ENCODE results near the gene SLCO2B1. TPM values are rescaled to one million over a fixed set of nuclear protein-coding genes. Genes with fewer than 3 reads are reported as not detected.

Gene SLCO2B1
- total RNA-seq, 1 donor from 2014 or later = 403 TPM

DNA sequence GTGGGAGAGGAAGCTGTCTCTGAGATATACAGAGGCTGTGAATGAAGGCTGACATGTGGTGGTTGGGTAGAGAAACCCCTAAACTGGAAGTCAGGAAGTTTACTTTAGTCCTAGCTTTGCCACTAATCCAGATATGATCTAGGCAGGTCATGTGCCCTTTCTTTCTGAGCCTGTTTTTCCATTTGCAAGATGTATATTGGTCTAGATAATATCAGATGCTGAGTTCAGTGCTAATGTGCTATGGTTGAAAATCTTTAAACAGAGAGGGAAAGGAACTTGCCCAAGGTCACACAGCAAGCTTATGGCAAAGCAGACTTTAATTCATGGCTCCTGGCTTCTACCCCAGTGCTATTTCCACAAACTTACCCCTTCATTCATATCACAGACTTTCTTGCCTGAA lies 63.9 kb downstream of the SLCO2B1 start:
- intact Hi-C loops (cut with DNase I) = no loop called here
- H3K4me3 ChIP-seq = no peak overlapping the region
- TF ChIP-seq, protein P1, sequence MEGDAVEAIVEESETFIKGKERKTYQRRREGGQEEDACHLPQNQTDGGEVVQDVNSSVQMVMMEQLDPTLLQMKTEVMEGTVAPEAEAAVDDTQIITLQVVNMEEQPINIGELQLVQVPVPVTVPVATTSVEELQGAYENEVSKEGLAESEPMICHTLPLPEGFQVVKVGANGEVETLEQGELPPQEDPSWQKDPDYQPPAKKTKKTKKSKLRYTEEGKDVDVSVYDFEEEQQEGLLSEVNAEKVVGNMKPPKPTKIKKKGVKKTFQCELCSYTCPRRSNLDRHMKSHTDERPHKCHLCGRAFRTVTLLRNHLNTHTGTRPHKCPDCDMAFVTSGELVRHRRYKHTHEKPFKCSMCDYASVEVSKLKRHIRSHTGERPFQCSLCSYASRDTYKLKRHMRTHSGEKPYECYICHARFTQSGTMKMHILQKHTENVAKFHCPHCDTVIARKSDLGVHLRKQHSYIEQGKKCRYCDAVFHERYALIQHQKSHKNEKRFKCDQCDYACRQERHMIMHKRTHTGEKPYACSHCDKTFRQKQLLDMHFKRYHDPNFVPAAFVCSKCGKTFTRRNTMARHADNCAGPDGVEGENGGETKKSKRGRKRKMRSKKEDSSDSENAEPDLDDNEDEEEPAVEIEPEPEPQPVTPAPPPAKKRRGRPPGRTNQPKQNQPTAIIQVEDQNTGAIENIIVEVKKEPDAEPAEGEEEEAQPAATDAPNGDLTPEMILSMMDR (IDR thresholded peaks at IDR 0.05) = no peak
- no peaks in the 10 kb centered on the region for H3K4me1 ChIP-seq
- no peaks in the 10 kb centered on the region for H3K9me3 ChIP-seq
- H3K36me3 ChIP-seq = no peaks in the 10 kb centered on the region
- no peak overlapping the region for H3K27ac ChIP-seq
- H3K27me3 ChIP-seq = no peaks in the 10 kb centered on the region
- DNase-seq (ENCODE audit: low spot score in 2 of 2) = no peak

DNA sequence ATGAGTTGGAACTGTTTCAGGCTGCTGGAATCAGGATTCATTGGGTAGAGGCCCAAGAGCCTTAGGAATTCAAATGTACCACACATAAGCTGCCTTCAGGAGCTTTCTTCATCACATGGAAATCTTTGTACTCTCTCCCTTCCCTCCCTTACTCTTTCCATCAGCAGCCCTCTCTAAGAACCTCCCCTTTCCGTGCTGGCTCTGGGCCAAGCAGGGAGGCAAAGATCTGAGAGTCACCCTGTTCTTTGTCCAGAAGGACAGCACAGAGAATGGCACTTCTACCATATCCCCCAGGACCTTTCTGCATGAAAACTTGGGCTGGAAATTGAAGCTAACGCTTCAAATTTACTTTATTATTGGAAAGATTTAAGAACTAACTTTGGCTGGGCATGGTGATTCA lies 69.0 kb downstream of the SLCO2B1 start:
- Histone ChIP-seq H3K9me3 (no peaks in the 10 kb centered on the region), H3K27ac (no peak overlapping the region), H3K36me3 (no peaks in the 10 kb centered on the region), H3K4me3 (no peak overlapping the region), H3K4me1 (no peaks in the 10 kb centered on the region), H3K27me3 (no peaks in the 10 kb centered on the region)
- intact Hi-C loops (cut with DNase I) = no loop called here
- TF ChIP-seq, protein P1 (IDR thresholded peaks at IDR 0.05) = no peak
- DNase-seq (ENCODE audit: low spot score in 2 of 2) = no peak

DNA sequence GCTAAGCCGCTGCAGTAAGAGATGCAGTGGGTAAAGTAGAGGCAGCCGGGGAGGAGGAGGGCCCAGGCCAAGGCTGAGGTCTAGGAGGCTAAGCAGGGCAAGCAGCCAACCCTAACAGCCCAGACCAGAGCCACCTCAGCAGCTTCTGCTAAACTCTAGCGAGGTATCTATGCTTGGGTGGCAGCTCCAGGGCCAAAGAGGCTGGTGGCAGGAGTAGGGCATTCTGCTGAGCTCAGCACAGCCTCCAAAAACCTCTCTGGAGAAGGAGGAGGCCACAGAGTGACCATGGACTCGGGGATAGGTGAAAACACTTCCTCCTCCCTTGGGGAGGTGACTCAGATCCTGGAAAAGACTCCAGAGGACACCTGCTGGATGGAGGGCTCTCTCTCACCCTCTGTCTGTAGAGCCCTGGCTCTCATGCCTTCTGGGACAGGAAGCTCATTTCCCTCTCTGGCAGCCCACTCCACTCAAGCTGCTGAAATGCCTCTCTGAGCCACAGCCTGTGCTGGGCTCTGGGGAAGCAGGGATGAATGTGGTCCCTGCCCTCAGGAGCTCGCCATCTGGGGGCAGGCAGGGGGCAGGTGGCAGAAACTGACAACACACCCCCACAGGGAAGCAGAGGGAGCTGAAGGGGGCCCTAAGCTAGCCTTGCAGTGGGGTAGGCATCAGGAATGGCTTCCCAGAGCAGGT lies 73.2 kb downstream of the SLCO2B1 start:
- TF ChIP-seq, protein P1 (IDR thresholded peaks at IDR 0.05) = no peak

DNA sequence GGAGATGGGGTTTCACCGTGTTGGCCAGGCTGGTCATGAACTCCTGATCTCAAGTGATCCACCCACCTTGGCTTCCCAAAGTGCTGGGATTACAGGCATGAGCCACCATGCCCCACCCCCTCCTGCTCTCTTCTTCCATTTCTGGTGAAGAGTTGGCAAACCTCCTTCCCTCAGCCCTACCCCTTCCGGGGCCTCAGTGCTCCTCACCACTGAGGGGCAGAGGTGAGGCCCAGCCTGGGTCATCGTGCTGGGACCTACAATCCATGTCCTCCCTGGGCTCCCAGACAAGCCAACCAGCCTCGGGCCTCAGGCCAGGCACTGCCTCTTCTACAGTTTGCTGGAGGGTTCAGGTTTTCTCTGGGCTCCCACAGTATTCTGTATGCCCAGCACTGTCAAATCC lies 74.9 kb downstream of the SLCO2B1 start:
- Histone ChIP-seq H3K9me3 (no peaks in the 10 kb centered on the region), H3K27me3 (no peaks in the 10 kb centered on the region)
- TF ChIP-seq, protein P1 (IDR thresholded peaks at IDR 0.05) = no peak

More for the DNA sequence above, 73.2 kb downstream of the SLCO2B1 start:
- no peak overlapping the region for H3K27ac ChIP-seq
- DNase-seq (ENCODE audit: low spot score in 2 of 2) = no peak
- no peaks in the 10 kb centered on the region for H3K9me3 ChIP-seq
- H3K36me3 ChIP-seq = no peaks in the 10 kb centered on the region
- no peak overlapping the region for H3K4me3 ChIP-seq
- no peaks in the 10 kb centered on the region for H3K27me3 ChIP-seq
- intact Hi-C loops (cut with DNase I) = no loop called here
- H3K4me1 ChIP-seq = no peaks in the 10 kb centered on the region

DNA sequence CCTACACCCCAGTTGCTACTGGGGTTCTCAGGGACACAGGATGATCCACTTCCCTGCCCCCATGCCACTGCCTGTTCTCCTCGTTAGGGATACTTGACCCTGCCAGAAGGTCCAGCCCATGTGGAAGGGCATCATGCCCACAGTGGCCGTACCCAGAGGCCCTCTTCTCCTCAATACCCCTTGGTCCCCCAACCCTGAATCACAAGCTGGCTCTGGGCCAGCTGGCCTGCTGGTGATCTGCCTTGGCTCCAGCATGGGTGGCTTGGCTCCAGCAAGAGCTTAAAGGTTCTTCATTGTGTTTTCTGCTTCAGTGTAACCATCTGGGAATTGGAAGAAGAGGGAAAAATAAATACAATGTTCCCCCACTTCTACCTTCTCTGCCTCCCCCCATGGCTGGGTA lies 78.6 kb downstream of the SLCO2B1 start:
- H3K4me3 ChIP-seq = no peak overlapping the region
- no peaks in the 10 kb centered on the region for H3K9me3 ChIP-seq
- DNase-seq (ENCODE audit: low spot score in 2 of 2) = peak in 1 of 2 donors; percentile 43
- H3K27me3 ChIP-seq = no peaks in the 10 kb centered on the region
- TF ChIP-seq, protein P1 (IDR thresholded peaks at IDR 0.05) = no peak
- no peaks in the 10 kb centered on the region for H3K36me3 ChIP-seq
- no peak overlapping the region for H3K27ac ChIP-seq
- intact Hi-C loops (cut with DNase I) = no loop called here
- H3K4me1 ChIP-seq = no peaks in the 10 kb centered on the region

More for the DNA sequence above, 74.9 kb downstream of the SLCO2B1 start:
- no peak for DNase-seq (ENCODE audit: low spot score in 2 of 2)
- no peaks in the 10 kb centered on the region for H3K4me1 ChIP-seq
- H3K4me3 ChIP-seq = no peak overlapping the region
- H3K36me3 ChIP-seq = no peaks in the 10 kb centered on the region
- intact Hi-C loops (cut with DNase I) = no loop called here
- H3K27ac ChIP-seq = no peak overlapping the region
